ENCODE data around the gene ARHGDIA. TPM values are rescaled to one million over a fixed set of nuclear protein-coding genes. Genes with fewer than 3 reads are reported as not detected.

The ARHGDIA gene
- total RNA-seq, 4 donors from 2014 or later: 115 to 173 (median 164) TPM

DNA sequence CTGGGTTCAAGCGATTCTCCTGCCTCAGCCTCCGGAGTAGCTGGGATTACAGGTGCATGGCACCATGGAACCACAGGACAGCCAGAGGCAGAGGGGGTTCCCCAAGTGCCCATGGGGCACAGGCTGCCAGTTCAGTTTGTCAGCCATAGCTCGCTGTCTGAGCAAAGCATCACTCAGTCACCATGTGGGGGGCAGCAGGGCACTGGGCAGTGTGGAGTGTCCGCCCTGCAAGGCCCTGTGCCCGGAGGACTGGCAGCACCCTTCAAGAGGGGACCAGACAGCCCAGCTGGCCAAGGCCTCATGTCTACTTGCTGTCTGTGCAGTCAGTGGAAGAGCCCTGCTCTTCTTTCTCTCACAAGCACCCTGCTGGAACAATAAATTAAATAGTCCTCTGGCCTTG is 13.8 kb upstream of the ARHGDIA start:
- Histone ChIP-seq H3K4me3 (replicated peaks in 1 of 3) (no peak overlapping the region), H3K36me3 (peaks cover 23 to 31% of the 10 kb centered on the region in 2 donors)
- intact Hi-C loops (cut with DNase I): no loop called here

DNA sequence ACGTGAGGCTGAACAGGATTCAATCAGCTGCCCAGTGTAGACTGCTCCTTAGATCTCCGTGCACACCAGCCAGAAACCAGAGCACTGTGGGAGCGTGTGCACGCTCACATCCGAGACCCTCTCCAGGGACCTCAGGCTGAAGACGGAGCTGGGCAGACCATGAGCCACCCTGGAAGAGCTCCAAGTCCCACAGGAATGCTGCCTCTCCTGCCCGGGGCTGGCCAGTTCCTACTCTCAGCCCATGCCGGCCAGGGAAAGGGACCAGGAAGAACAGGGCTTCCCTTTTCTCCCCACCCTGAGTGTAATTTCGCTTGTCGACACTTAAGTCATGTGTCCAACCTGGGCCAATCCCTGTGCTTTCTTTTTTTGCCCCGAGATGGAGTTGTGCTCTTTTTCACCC is 13.4 kb upstream of the ARHGDIA start:
- no peak for TF ChIP-seq POLR2A (IDR thresholded peaks at IDR 0.05)
- TF ChIP-seq, protein P1, sequence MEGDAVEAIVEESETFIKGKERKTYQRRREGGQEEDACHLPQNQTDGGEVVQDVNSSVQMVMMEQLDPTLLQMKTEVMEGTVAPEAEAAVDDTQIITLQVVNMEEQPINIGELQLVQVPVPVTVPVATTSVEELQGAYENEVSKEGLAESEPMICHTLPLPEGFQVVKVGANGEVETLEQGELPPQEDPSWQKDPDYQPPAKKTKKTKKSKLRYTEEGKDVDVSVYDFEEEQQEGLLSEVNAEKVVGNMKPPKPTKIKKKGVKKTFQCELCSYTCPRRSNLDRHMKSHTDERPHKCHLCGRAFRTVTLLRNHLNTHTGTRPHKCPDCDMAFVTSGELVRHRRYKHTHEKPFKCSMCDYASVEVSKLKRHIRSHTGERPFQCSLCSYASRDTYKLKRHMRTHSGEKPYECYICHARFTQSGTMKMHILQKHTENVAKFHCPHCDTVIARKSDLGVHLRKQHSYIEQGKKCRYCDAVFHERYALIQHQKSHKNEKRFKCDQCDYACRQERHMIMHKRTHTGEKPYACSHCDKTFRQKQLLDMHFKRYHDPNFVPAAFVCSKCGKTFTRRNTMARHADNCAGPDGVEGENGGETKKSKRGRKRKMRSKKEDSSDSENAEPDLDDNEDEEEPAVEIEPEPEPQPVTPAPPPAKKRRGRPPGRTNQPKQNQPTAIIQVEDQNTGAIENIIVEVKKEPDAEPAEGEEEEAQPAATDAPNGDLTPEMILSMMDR (IDR thresholded peaks at IDR 0.05): no peak
- intact Hi-C loops (cut with DNase I): no loop called here
- Histone ChIP-seq H3K27ac (no peak overlapping the region), H3K4me3 (replicated peaks in 1 of 3) (no peak overlapping the region), H3K27me3 (no peaks in the 10 kb centered on the region), H3K4me1 (peaks cover 0 to 16% of the 10 kb centered on the region in 2 donors), H3K9me3 (no peaks in the 10 kb centered on the region), H3K36me3 (peaks cover 23 to 28% of the 10 kb centered on the region in 2 donors)
- WGBS, 2 donors: 71 to 79% methylated on average over 8 to 11 of the region's 11 CpGs
- no peak for DNase-seq

More for the DNA sequence above, 13.8 kb upstream of the ARHGDIA start:
- peaks cover 0 to 21% of the 10 kb centered on the region in 2 donors for H3K4me1 ChIP-seq
- 95 to 96% methylated on average over 4 to 5 of the region's 5 CpGs for WGBS, 2 donors
- no peak for TF ChIP-seq POLR2A (IDR thresholded peaks at IDR 0.05)
- TF ChIP-seq, protein P1 (IDR thresholded peaks at IDR 0.05): no peak
- H3K9me3 ChIP-seq: no peaks in the 10 kb centered on the region
- DNase-seq: no peak
- no peak overlapping the region for H3K27ac ChIP-seq
- H3K27me3 ChIP-seq: no peaks in the 10 kb centered on the region

DNA sequence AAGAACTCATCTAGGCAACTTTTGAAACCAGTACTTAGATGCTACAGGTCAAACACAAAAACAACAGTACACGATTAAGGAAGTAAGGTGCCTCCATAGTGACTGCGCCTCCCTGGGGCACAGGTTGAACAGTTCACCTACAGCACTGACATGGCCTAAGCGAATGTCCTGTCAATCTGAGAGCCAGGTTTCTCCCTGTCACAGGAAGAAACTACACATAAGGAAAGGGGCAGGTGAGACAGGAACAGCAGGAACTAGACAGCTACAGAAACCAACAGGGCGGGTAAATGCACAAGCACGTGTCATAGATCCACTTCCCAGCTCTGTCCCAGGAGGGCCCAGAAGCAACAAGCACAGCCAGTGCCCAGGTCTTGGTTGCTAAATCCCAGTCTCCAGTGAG is 8.0 kb upstream of the ARHGDIA start:
- H3K27me3 ChIP-seq: no peaks in the 10 kb centered on the region
- WGBS, 2 donors: 85 to 92% methylated on average over 5 of the region's 5 CpGs
- no peaks in the 10 kb centered on the region for H3K9me3 ChIP-seq
- H3K4me1 ChIP-seq: no peaks in the 10 kb centered on the region
- H3K4me3 ChIP-seq (replicated peaks in 1 of 3): no peak overlapping the region
- intact Hi-C loops (cut with DNase I): no loop called here
- H3K27ac ChIP-seq: no peak overlapping the region
- TF ChIP-seq, protein P1 (IDR thresholded peaks at IDR 0.05): no peak
- no peak for TF ChIP-seq POLR2A (IDR thresholded peaks at IDR 0.05)
- no peak for DNase-seq
- H3K36me3 ChIP-seq: no peaks in the 10 kb centered on the region

DNA sequence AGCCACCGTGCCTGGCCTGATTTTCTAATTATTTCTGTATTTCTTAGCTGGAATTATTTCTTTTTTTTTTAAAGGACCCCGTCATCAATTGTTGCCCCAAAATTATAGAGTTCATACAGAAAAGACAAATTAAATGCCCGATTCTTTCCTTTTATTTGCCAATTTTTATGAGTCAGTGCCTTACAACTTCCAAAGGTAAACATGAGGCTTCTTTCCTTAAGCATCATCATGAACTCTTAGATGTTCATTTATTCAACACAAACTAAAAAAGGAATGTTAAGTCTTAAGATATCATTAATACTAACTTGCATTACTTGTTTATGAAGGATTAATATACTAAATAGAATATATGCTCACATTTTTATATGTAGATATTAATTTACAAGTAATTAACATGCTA is 7.2 kb upstream of the ARHGDIA start:
- Histone ChIP-seq H3K27me3 (no peaks in the 10 kb centered on the region), H3K27ac (no peak overlapping the region), H3K36me3 (no peaks in the 10 kb centered on the region), H3K4me3 (replicated peaks in 1 of 3) (no peak overlapping the region), H3K4me1 (no peaks in the 10 kb centered on the region), H3K9me3 (no peaks in the 10 kb centered on the region)
- TF ChIP-seq POLR2A (IDR thresholded peaks at IDR 0.05): no peak
- TF ChIP-seq, protein P1 (IDR thresholded peaks at IDR 0.05): no peak
- 96 to 97% methylated on average over 3 of the region's 3 CpGs for WGBS, 2 donors
- intact Hi-C loops (cut with DNase I): no loop called here
- no peak for DNase-seq

DNA sequence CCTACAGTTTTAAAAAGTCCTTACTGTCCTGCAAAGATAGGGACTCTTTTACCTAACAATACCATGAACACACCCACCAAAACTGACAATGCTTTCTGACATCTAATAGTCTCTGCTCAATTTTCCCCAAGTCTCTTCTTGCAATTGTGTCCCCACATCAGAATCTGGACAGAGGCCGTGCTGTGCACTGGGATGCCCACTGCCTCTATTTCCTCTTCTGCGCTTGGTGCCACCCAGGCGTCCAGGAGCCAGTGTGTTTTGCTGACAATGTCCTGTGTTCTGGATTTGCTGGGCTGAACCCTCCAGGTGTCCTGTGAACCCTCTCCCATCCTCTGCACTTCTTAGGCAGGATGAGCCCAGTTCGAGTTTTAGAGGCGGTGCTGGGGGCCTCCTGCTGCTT is 6.4 kb upstream of the ARHGDIA start:
- 96 to 98% methylated on average over 5 of the region's 5 CpGs for WGBS, 2 donors

More for the DNA sequence above, 6.4 kb upstream of the ARHGDIA start:
- H3K27ac ChIP-seq: no peak overlapping the region
- H3K9me3 ChIP-seq: no peaks in the 10 kb centered on the region
- no peak for TF ChIP-seq POLR2A (IDR thresholded peaks at IDR 0.05)
- TF ChIP-seq, protein P1 (IDR thresholded peaks at IDR 0.05): no peak
- peaks cover 4% of the 10 kb centered on the region in 2 donors for H3K4me1 ChIP-seq
- H3K27me3 ChIP-seq: no peaks in the 10 kb centered on the region
- intact Hi-C loops (cut with DNase I): no loop called here
- H3K4me3 ChIP-seq (replicated peaks in 1 of 3): no peak overlapping the region
- no peak for DNase-seq
- no peaks in the 10 kb centered on the region for H3K36me3 ChIP-seq

Measured in thyroid gland (tissue), 4 donors.